Osteoblast (primary cell): ENCODE measurements around the gene ZNF76. TPM values are rescaled to one million over a fixed set of nuclear protein-coding genes. Genes with fewer than 3 reads are reported as not detected.

Experiments
- DNase-seq: peaks from one replicate; pipeline ENCODE4 v3.0.0; 2011; ENCODE audit warnings: low spot score, mixed read lengths; ENCODE audit not compliant: insufficient read length; ENCODE audit errors: missing footprints
- H2AFZ ChIP-seq: 2 replicates; pipeline ENCODE4 v1.6.0; 2011; ENCODE audit warnings: mild to moderate bottlenecking, low read length
- H3K27ac ChIP-seq: 2 replicates; pipeline ENCODE4 v1.5.1; 2011; ENCODE audit warnings: mild to moderate bottlenecking, low read depth, low read length, moderate library complexity
- H3K27me3 ChIP-seq: 2 replicates; pipeline ENCODE4 v1.6.0; 2012; ENCODE audit warnings: mild to moderate bottlenecking, control low read depth, inconsistent platforms, low read length, moderate library complexity; ENCODE audit not compliant: insufficient read depth
- H3K36me3 ChIP-seq: 2 replicates; pipeline ENCODE4 v1.5.1; 2011; ENCODE audit warnings: mild to moderate bottlenecking, low read length, control low read depth, moderate library complexity; ENCODE audit not compliant: insufficient read depth
- H3K4me1 ChIP-seq: 2 replicates; pipeline ENCODE4 v1.5.1; 2011; ENCODE audit warnings: mild to moderate bottlenecking, low read length, control low read depth, moderate library complexity; ENCODE audit not compliant: insufficient read depth
- H3K4me2 ChIP-seq: 2 replicates; pipeline ENCODE4 v1.6.0; 2011; ENCODE audit warnings: mild to moderate bottlenecking, low read length; ENCODE audit not compliant: insufficient read depth
- H3K4me3 ChIP-seq: fragments of 200-600 bp; sonication (generic); 3 replicates; pipeline ENCODE4 v1.5.1; 2012; ENCODE audit warnings: mild to moderate bottlenecking, low read length, inconsistent platforms; ENCODE audit not compliant: insufficient read depth
- H3K79me2 ChIP-seq: 2 replicates; pipeline ENCODE4 v1.6.0; 2012; ENCODE audit warnings: mild to moderate bottlenecking, low read length, control low read depth, inconsistent platforms; ENCODE audit not compliant: insufficient read depth
- H3K9me3 ChIP-seq: 2 replicates; pipeline ENCODE4 v1.5.1; 2011; ENCODE audit warnings: low read depth, low read length, control low read depth
- H4K20me1 ChIP-seq: 2 replicates; pipeline ENCODE4 v1.6.0; 2012; ENCODE audit warnings: mild to moderate bottlenecking, low read length, control low read depth; ENCODE audit not compliant: insufficient read depth
- total RNA-seq: library from RNA; depleted of rRNA; stranded (reverse); fragments of >200 nt; gene quantifications from 2 replicates; pipeline ENCODE4 v1.2.3, GENCODE V29; 2012
- TF ChIP-seq, protein P1 (sequence below): IDR thresholded peaks from 2 replicates; pipeline ENCODE4 v1.5.1; 2011; ENCODE audit warnings: mild to moderate bottlenecking, low read depth, low read length, moderate library complexity; ENCODE audit errors: extremely low read depth

The ZNF76 gene
- total RNA-seq, 1 donor: 19.9 TPM

DNA sequence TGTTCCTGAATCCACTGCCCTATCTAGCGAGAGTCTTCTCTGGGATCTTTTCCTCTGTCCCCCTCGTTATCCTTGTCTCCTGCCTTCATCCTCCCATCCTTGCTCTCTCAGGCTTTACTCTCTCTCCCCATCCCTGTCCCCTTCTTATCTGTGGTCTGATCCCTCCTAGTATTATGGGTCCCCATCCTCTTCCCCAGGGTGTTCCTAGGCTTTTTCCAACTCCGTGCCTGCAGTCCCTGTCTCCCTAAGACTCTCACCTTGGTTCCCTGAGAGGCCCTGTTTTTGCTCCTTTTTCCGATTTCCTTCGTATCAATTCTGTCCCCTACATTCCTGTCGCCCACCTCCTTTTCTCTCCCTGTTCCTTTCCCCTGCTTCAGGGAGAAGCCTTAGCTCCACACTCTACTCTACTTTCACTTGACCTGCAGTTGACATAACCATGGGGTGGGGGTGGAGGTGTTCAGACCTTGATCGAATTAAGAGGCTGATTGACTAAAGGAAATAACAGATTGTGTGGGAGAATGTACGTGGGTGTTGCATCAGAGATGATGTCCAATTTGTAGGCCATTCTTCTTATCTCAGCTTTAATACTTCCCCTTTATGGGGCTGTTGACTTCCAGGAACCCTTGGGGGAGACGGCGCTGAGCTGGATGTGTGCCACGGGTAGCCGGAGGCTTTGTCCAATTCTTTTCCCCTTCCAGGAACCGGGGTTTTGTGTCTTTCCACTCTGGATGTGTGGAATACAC, 83.7 kb downstream of the ZNF76 start:
- peak overlapping the region; percentile 98 for H3K27ac ChIP-seq
- peak; percentile 75 for DNase-seq
- peaks cover 55% of the 10 kb centered on the region for H3K79me2 ChIP-seq
- peak overlapping the region; percentile 98 for H3K4me3 ChIP-seq
- peaks cover 41% of the 10 kb centered on the region for H4K20me1 ChIP-seq
- H2AFZ ChIP-seq: peak overlapping the region; percentile 47
- TF ChIP-seq, protein P1, sequence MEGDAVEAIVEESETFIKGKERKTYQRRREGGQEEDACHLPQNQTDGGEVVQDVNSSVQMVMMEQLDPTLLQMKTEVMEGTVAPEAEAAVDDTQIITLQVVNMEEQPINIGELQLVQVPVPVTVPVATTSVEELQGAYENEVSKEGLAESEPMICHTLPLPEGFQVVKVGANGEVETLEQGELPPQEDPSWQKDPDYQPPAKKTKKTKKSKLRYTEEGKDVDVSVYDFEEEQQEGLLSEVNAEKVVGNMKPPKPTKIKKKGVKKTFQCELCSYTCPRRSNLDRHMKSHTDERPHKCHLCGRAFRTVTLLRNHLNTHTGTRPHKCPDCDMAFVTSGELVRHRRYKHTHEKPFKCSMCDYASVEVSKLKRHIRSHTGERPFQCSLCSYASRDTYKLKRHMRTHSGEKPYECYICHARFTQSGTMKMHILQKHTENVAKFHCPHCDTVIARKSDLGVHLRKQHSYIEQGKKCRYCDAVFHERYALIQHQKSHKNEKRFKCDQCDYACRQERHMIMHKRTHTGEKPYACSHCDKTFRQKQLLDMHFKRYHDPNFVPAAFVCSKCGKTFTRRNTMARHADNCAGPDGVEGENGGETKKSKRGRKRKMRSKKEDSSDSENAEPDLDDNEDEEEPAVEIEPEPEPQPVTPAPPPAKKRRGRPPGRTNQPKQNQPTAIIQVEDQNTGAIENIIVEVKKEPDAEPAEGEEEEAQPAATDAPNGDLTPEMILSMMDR: no peak
- H3K36me3 ChIP-seq: peaks cover 29% of the 10 kb centered on the region
- H3K27me3 ChIP-seq: no peaks in the 10 kb centered on the region
- H3K9me3 ChIP-seq: no peaks in the 10 kb centered on the region
- H3K4me2 ChIP-seq: peak overlapping the region; percentile 96
- H3K4me1 ChIP-seq: peaks cover 17% of the 10 kb centered on the region

DNA sequence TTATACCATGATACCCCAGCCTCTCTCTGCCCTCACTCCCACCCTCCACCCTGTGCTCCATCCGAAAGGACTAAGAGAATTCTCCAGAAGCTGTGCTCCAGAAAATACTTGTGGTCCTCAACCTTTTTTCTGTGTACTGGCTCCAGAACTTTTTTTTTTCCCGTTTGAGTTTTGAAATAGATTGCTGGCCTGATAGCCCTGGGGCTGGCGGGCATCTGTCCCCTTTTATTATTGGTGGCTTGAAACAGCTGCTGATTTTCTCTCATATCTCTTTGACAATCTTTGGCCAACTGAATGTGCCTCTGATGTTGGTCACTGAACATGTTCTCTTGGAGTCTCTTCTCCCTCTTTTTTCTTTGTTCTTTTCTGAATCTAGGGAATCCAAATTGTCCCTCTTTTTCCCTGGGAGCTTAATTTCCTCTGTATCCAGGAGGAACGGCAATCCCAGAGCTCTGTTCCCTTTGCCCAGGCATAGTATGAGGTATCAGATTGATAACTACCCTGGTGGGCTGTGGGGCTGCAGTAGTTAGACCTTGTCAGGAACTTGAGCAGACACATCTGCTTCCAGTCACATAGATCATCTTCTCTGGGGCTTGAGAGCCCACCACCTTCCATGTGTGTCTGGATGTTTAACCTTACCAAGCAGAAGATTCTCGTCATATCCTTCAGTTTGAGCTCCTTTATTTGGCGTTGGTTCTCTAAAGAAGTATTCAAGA, 84.5 kb downstream of the ZNF76 start:
- peaks cover 61% of the 10 kb centered on the region for H3K79me2 ChIP-seq
- no peaks in the 10 kb centered on the region for H3K27me3 ChIP-seq
- peaks cover 17% of the 10 kb centered on the region for H3K4me1 ChIP-seq
- peak overlapping the region; percentile 96 for H3K4me2 ChIP-seq
- peaks cover 35% of the 10 kb centered on the region for H3K36me3 ChIP-seq
- TF ChIP-seq, protein P1: no peak
- peak overlapping the region; percentile 98 for H3K27ac ChIP-seq
- H3K9me3 ChIP-seq: no peaks in the 10 kb centered on the region
- H2AFZ ChIP-seq: no peak overlapping the region
- peak overlapping the region; percentile 98 for H3K4me3 ChIP-seq
- peaks cover 41% of the 10 kb centered on the region for H4K20me1 ChIP-seq
- DNase-seq: peak; percentile 44

Other genes with a start within 250 kb of the ZNF76 start
- 0.29 and 0.72 TPM in 2 replicates for gene TCP11, start 118.4 kb upstream of the ZNF76 start, total RNA-seq
- 30.4 and 62.5 TPM in 2 replicates for gene SCUBE3, start 45.8 kb upstream of the ZNF76 start, total RNA-seq
- 0.29 and 0.72 TPM in 2 replicates for gene DEF6, start 38.1 kb downstream of the ZNF76 start, total RNA-seq
- 12.3 and 13.3 TPM in 2 replicates for gene PPARD, start 82.8 kb downstream of the ZNF76 start, total RNA-seq
- gene FANCE, start 192.6 kb downstream of the ZNF76 start, total RNA-seq: 13.8 and 16.6 TPM in 2 replicates
- gene RPL10A, start 208.7 kb downstream of the ZNF76 start, total RNA-seq: 1,373 and 1,488 TPM in 2 replicates
- 10.9 and 11.2 TPM in 2 replicates for gene TEAD3, start 237.3 kb downstream of the ZNF76 start, total RNA-seq